Natural killer cell treated with Interleukin-12 subunit alpha and Interleukin-12 subunit beta and Interleukin-15 and Interleukin-18, amount 100 ng/mL, for 72 hours (primary cell): Measurements from ENCODE around the gene CDC34. TPM values are rescaled to one million over a fixed set of nuclear protein-coding genes. Genes with fewer than 3 reads are reported as not detected.

Experiments used
- ATAC-seq, 2 donors: fragments of 150-1000 bp; cut with Tn5 transposase in 1 of 2; sonication (Bioruptor Pico), chemical (Tn5 transposase) in 1 of 2; 2 replicates each; pipeline ENCODE4 v1.10.0; 2021
- DNase-seq: peaks from one replicate; pipeline ENCODE4 v3.0.0; 2022; ENCODE audit warnings: low spot score
- H3K27ac Mint-ChIP-seq, 2 donors: 1 replicate in 1 of 2; 2 replicates in 1 of 2; pipeline ENCODE4 v1.8.0; 2022; ENCODE audit warnings: mixed read lengths in 2 of 2, mild to moderate bottlenecking in 1 of 2, moderate library complexity in 1 of 2
- H3K27me3 Mint-ChIP-seq, 2 donors: 1 replicate in 1 of 2; 2 replicates in 1 of 2; pipeline ENCODE4 v1.8.0; 2022; ENCODE audit warnings: mixed read lengths in 2 of 2
- H3K36me3 Mint-ChIP-seq: one replicate; pipeline ENCODE4 v1.8.0; 2022; ENCODE audit warnings: mixed read lengths
- H3K4me1 Mint-ChIP-seq, 2 donors: 1 replicate in 1 of 2; 2 replicates in 1 of 2; pipeline ENCODE4 v1.8.0; 2022; ENCODE audit warnings: low read depth in 2 of 2, mixed read lengths in 2 of 2, mild to moderate bottlenecking in 1 of 2
- H3K4me3 Mint-ChIP-seq: one replicate; pipeline ENCODE4 v1.8.0; 2022; ENCODE audit warnings: mixed read lengths
- H3K9me3 Mint-ChIP-seq: 2 replicates; pipeline ENCODE4 v1.8.0; 2022; ENCODE audit warnings: mixed read lengths
- total RNA-seq, 2 donors: library from RNA; stranded (reverse); gene quantifications; one replicate each; pipeline ENCODE4 v1.2.3, GENCODE V29; 2022

Gene CDC34
- total RNA-seq, 2 donors from 2014 or later = 46.5 to 73.2 TPM

GRCh38 chr19:519449-519865 is 12.1 kb upstream of the CDC34 start:
- Mint-ChIP-seq H3K36me3 (no peaks in the 10 kb centered on the region), H3K27me3 (no peaks in the 10 kb centered on the region), H3K4me1 (peaks cover 4 to 7% of the 10 kb centered on the region in 2 donors), H3K4me3 (no peak overlapping the region), H3K27ac (no peak overlapping the region), H3K9me3 (no peaks in the 10 kb centered on the region)
- DNase-seq (peak; percentile 60), ATAC-seq (peak in 1 of 2 donors; percentile 33)

DNA sequence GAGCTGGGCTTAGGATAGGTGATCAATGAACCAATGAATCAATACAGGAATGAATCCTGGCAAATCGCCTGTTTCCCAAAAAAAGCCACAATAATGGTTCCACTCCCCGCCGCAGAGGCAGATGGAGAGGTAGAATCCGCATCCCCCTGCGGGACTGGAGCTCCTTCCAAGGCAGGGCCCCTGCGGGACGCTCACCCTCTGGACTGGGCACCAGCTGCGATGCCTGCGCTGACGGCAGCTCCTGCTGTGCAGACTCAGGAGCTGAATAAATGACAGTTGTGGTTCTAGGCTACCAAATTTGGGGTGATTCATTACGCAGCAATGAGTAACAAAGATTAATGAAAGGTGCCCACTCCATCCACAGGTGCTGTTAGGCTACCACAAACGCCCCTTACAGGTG is 8.8 kb upstream of the CDC34 start:
- DNase-seq (no peak), ATAC-seq (no peak)
- H3K27ac Mint-ChIP-seq = no peak overlapping the region
- H3K27me3 Mint-ChIP-seq = no peaks in the 10 kb centered on the region
- H3K36me3 Mint-ChIP-seq = no peaks in the 10 kb centered on the region
- no peak overlapping the region for H3K4me3 Mint-ChIP-seq
- H3K4me1 Mint-ChIP-seq = no peaks in the 10 kb centered on the region
- no peaks in the 10 kb centered on the region for H3K9me3 Mint-ChIP-seq

DNA sequence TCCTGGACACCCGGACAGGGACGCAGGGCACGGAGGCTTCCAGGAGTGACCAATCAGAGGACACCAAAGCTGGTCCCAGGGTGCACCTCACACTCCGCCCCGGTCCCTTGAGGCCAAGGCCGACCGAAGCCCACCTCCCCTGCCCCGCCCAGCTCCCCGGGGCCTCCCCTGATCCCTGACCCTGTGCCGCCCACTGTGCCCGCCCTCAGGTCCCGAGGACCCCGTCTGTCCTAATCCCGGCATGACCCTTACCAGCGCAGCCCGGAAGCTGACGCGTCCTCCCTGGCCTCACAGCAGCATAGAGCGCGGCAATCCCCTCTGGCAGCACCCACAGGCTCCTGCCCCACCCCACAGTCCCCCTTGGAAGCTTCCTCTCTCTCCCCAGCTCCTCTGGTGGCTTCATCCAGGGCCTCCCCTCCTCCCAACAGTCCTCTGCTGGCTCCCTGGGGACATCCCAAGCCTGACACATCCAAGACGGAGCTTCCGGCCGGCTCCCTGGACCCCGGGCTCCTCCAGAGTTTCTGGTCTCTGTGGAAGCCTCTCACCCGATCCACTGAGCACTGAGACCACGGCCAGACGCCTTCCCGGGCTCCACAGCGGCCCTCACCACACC is 7.4 kb upstream of the CDC34 start:
- Mint-ChIP-seq H3K4me1 (no peaks in the 10 kb centered on the region), H3K27me3 (no peaks in the 10 kb centered on the region), H3K36me3 (no peaks in the 10 kb centered on the region), H3K27ac (no peak overlapping the region), H3K9me3 (no peaks in the 10 kb centered on the region), H3K4me3 (no peak overlapping the region)
- ATAC-seq (peak; percentile 36 to 43), DNase-seq (no peak)

- Mint-ChIP-seq H3K27ac (no peak overlapping the region), H3K4me3 (no peak overlapping the region), H3K27me3 (no peaks in the 10 kb centered on the region), H3K36me3 (no peaks in the 10 kb centered on the region), H3K4me1 (peaks cover 0 to under 1% of the 10 kb centered on the region in 2 donors), H3K9me3 (no peaks in the 10 kb centered on the region)
- ATAC-seq (no peak), DNase-seq (no peak)
Observed at GRCh38 chr19:525029-525428, 6.5 kb upstream of the CDC34 start.

DNA sequence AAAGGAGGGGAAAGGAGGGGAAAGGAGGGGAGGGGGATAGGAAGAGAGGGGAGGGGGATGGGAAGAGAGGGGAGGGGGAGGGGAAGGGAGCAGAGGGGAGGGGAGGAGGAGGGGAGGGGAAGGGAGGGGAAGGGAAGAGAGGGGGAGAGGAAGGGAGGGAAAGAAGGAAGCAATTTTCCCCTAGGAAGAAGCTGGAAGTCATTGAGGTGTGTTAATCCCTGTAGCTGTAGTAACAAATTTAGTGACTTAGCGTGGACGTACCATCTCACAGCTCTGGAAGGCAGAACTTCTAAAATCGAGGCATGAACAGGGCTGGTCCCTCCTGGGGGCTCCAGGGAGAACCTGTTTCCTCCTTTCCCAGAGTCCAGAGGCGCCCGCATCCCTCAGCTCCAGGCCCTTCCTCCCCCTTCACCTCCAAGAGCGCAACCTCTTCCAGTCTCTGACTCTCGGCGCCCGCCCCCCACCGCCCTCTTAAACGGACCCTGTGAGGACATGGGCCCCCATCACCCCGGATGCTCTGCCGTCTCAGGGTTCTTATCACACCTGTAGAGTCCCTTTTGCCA is 5.6 kb upstream of the CDC34 start:
- Mint-ChIP-seq H3K9me3 (no peaks in the 10 kb centered on the region), H3K4me1 (peaks cover 0 to 3% of the 10 kb centered on the region in 2 donors), H3K27me3 (no peaks in the 10 kb centered on the region), H3K36me3 (no peaks in the 10 kb centered on the region), H3K27ac (no peak overlapping the region), H3K4me3 (no peak overlapping the region)
- DNase-seq = no peak
- ATAC-seq = no peak

- DNase-seq (peak; percentile 54), ATAC-seq (no peak)
- Mint-ChIP-seq H3K27ac (peak overlapping the region in 1 of 2 donors; percentile 39), H3K4me1 (peaks cover 9 to 12% of the 10 kb centered on the region in 2 donors), H3K36me3 (no peaks in the 10 kb centered on the region), H3K9me3 (no peaks in the 10 kb centered on the region), H3K4me3 (peak overlapping the region; percentile 78), H3K27me3 (no peaks in the 10 kb centered on the region)
Observed at GRCh38 chr19:530134-531008, 1.2 kb upstream of the CDC34 start.

DNA sequence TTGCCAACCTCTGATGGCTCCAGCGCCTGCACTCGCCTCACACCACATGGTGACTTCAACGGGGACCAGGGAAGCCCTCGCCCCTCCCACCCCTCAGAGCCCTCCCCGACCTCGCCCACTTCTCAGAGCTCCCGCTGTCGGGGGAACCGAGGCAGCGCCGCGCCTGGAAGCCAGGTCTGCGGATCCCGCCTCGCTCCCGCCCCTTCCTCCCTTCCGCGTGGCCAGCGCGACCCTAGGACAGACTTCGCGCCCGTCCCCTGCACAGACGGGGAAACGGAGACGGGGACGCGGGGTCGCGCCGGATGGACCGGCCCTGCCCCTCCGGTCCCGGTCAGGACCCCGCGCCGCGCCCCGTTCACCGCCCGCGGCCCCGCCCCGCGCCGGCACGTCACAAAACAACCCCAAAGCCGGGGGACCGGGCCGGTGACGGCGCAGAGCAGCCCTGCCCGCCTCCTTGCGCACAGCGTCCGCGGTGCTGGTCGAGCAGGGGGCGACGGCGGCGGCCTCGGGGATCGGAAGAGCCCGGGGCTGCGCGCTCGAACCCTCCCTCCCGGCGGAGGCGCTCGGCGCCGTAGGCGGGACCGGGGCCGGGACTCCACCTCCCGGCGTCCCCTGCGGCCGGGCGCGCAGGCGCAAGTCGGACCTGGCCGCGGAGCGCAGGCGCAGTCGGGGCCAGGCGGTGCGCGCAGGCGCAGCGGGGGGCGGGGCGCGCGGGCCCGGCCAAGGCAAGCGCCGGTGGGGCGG is 379 bp upstream of the CDC34 start:
- ATAC-seq = peak; percentile 89 to 90
- no peaks in the 10 kb centered on the region for H3K36me3 Mint-ChIP-seq
- H3K27me3 Mint-ChIP-seq = no peaks in the 10 kb centered on the region
- peak overlapping the region in 1 of 2 donors; percentile 39 for H3K27ac Mint-ChIP-seq
- peaks cover 9 to 12% of the 10 kb centered on the region in 2 donors for H3K4me1 Mint-ChIP-seq
- no peaks in the 10 kb centered on the region for H3K9me3 Mint-ChIP-seq
- H3K4me3 Mint-ChIP-seq = peak overlapping the region; percentile 78
- peak; percentile 91 for DNase-seq

GRCh38 chr19:532561-533363 is 1.2 kb downstream of the CDC34 start:
- Mint-ChIP-seq H3K4me1 (peaks cover 9 to 12% of the 10 kb centered on the region in 2 donors), H3K27me3 (no peaks in the 10 kb centered on the region), H3K36me3 (no peaks in the 10 kb centered on the region), H3K4me3 (peak overlapping the region; percentile 85), H3K9me3 (no peaks in the 10 kb centered on the region), H3K27ac (peak overlapping the region; percentile 34 to 83)
- no peak for DNase-seq
- peak in 1 of 2 donors; percentile 38 for ATAC-seq

GRCh38 chr19:533364-534058 is 2.0 kb downstream of the CDC34 start:
- Mint-ChIP-seq H3K36me3 (no peaks in the 10 kb centered on the region), H3K4me1 (peaks cover 9 to 16% of the 10 kb centered on the region in 2 donors), H3K27ac (peak overlapping the region; percentile 34 to 83), H3K27me3 (no peaks in the 10 kb centered on the region), H3K9me3 (no peaks in the 10 kb centered on the region), H3K4me3 (peak overlapping the region; percentile 85)
- ATAC-seq = no peak
- DNase-seq = no peak

DNA sequence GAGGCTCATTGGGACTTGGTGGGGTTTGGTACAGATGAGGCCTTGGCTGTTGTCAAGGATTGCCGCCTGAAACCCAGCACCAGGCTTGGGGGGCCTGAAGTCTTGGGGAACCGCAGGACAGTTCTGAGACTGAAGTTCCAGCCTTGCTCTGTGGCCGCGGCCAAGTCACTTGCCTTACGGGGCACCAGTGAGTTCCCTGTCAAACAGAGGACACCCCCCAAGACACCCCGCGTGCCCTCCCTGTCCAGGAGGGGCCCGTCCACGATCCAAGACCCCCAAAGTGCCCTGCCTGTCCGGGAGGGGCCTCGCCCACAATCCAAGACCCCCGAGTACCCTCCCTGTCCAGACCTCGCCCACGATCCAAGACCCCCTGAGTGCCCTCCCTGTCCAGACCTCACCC is 2.5 kb downstream of the CDC34 start:
- H3K4me3 Mint-ChIP-seq = peak overlapping the region; percentile 85
- no peak overlapping the region for H3K27ac Mint-ChIP-seq
- peaks cover 9 to 17% of the 10 kb centered on the region in 2 donors for H3K4me1 Mint-ChIP-seq
- no peaks in the 10 kb centered on the region for H3K9me3 Mint-ChIP-seq
- H3K36me3 Mint-ChIP-seq = no peaks in the 10 kb centered on the region
- DNase-seq (no peak), ATAC-seq (no peak)
- H3K27me3 Mint-ChIP-seq = no peaks in the 10 kb centered on the region

- no peaks in the 10 kb centered on the region for H3K9me3 Mint-ChIP-seq
- ATAC-seq = no peak
- no peaks in the 10 kb centered on the region for H3K27me3 Mint-ChIP-seq
- no peaks in the 10 kb centered on the region for H3K36me3 Mint-ChIP-seq
- peak overlapping the region; percentile 38 for H3K4me3 Mint-ChIP-seq
- no peak overlapping the region for H3K27ac Mint-ChIP-seq
- no peak for DNase-seq
- peaks cover 9 to 14% of the 10 kb centered on the region in 2 donors for H3K4me1 Mint-ChIP-seq
Observed at GRCh38 chr19:535017-535835, 3.7 kb downstream of the CDC34 start.
